ENCODE data around the gene PPP3CB.

GRCh38 chr10:73413108-73413527 is 82.7 kb downstream of the PPP3CB start:
- TF ChIP-seq POLR2A (IDR thresholded peaks at IDR 0.05; ENCODE audit: low read length) (no peak), GATA1 (IDR thresholded peaks at IDR 0.05; ENCODE audit: low read depth, low read length) (no peak)
